CD14-positive monocyte (primary cell): ENCODE measurements around the gene CCL20. TPM values are rescaled to one million over a fixed set of nuclear protein-coding genes. Genes with fewer than 3 reads are reported as not detected.

Source experiments
- DNase-seq, 3 donors: peaks; one replicate each; pipeline ENCODE4 v3.0.0-alpha.2; 2011 to 2022
- H2AFZ ChIP-seq: 2 replicates; pipeline ENCODE4 v1.6.0; 2012; ENCODE audit warnings: mild to moderate bottlenecking, low read depth, low read length, inconsistent platforms; ENCODE audit not compliant: insufficient read depth, poor library complexity, severe bottlenecking
- H3K27ac ChIP-seq, 2 donors: 1 replicate in 1 of 2; 2 replicates in 1 of 2; pipeline ENCODE4 v1.5.1; 2012 to 2013; ENCODE audit warnings: low read length in 2 of 2, control low read depth in 1 of 2, inconsistent platforms in 1 of 2, low read depth in 1 of 2, mild to moderate bottlenecking in 1 of 2
- H3K27me3 ChIP-seq, 2 donors: one replicate each; pipeline versions ENCODE4 v1.6.0 to v1.6.1; 2011 to 2013; ENCODE audit warnings: low read length in 2 of 2; ENCODE audit not compliant: control insufficient read depth in 2 of 2, insufficient read depth in 2 of 2
- H3K36me3 ChIP-seq, 2 donors: replicated peaks in 1 of 2; 1 replicate in 1 of 2; 2 replicates in 1 of 2; pipeline versions ENCODE4 v1.5.1 to v1.6.1; 2012 to 2013; ENCODE audit warnings: low read length in 2 of 2, control low read depth in 1 of 2, inconsistent platforms in 1 of 2, mild to moderate bottlenecking in 1 of 2; ENCODE audit not compliant: insufficient read depth in 2 of 2, control insufficient read depth in 1 of 2
- H3K4me1 ChIP-seq, 2 donors: 1 replicate in 1 of 2; 2 replicates in 1 of 2; pipeline versions ENCODE4 v1.5.1 to v1.6.1; 2012 to 2013; ENCODE audit warnings: low read length in 2 of 2, control low read depth in 1 of 2, inconsistent platforms in 1 of 2, mild to moderate bottlenecking in 1 of 2, moderate library complexity in 1 of 2; ENCODE audit not compliant: insufficient read depth in 2 of 2, control insufficient read depth in 1 of 2
- H3K4me2 ChIP-seq: replicated peaks from 2 replicates; pipeline ENCODE3; 2012; ENCODE audit warnings: low read length, moderate library complexity, mild to moderate bottlenecking; ENCODE audit not compliant: poor library complexity, severe bottlenecking; ENCODE audit errors: extremely low read depth
- H3K4me3 ChIP-seq, 3 experiments: fragments of 200-600 bp in 1 of 3; sonication (generic) in 1 of 3; replicated peaks in 1 of 3; 1 replicate in 2 of 3; 2 replicates in 1 of 3; pipeline ENCODE4 v1.5.1; 2011 to 2013; ENCODE audit warnings: low read length in 3 of 3, mild to moderate bottlenecking in 3 of 3, control low read depth in 2 of 3, low read depth in 2 of 3, inconsistent platforms in 1 of 3, moderate library complexity in 1 of 3
- H3K79me2 ChIP-seq: 2 replicates; pipeline ENCODE4 v1.6.0; 2012; ENCODE audit warnings: mild to moderate bottlenecking, control low read depth, inconsistent platforms, low read length, moderate library complexity; ENCODE audit not compliant: insufficient read depth
- H3K9ac ChIP-seq: 2 replicates; pipeline ENCODE4 v1.6.0; 2017; ENCODE audit warnings: low read length, mild to moderate bottlenecking; ENCODE audit not compliant: insufficient read depth, poor library complexity, severe bottlenecking
- H3K9me3 ChIP-seq, 2 donors: replicated peaks in 1 of 2; 1 replicate in 1 of 2; 2 replicates in 1 of 2; pipeline versions ENCODE4 v1.5.1 to v1.6.1; 2012 to 2013; ENCODE audit warnings: low read length in 2 of 2, control low read depth in 1 of 2; ENCODE audit not compliant: control insufficient read depth in 1 of 2, insufficient read depth in 1 of 2
- H4K20me1 ChIP-seq: 2 replicates; pipeline ENCODE4 v1.6.0; 2012; ENCODE audit warnings: mild to moderate bottlenecking, low read length, control low read depth, moderate library complexity; ENCODE audit not compliant: insufficient read depth
- H3K27ac Mint-ChIP-seq, 7 donors: one replicate each; pipeline ENCODE4 v1.8.0; 2020; ENCODE audit warnings: mild to moderate bottlenecking in 7 of 7, mixed read lengths in 7 of 7, moderate library complexity in 6 of 7, inconsistent platforms in 2 of 7
- H3K27me3 Mint-ChIP-seq, 3 donors: one replicate each; pipeline ENCODE4 v1.8.0; 2021 to 2022; ENCODE audit warnings: low read depth in 3 of 3, mild to moderate bottlenecking in 3 of 3, mixed read lengths in 3 of 3, moderate library complexity in 3 of 3, inconsistent platforms in 1 of 3
- H3K36me3 Mint-ChIP-seq, 2 donors: one replicate each; pipeline ENCODE4 v1.8.0; 2020; ENCODE audit warnings: mixed read lengths in 2 of 2, inconsistent platforms in 1 of 2, mild to moderate bottlenecking in 1 of 2
- H3K4me1 Mint-ChIP-seq: one replicate; pipeline ENCODE4 v1.8.0; 2020; ENCODE audit warnings: mild to moderate bottlenecking, mixed read lengths
- H3K4me3 Mint-ChIP-seq, 2 donors: one replicate each; pipeline ENCODE4 v1.8.0; 2020; ENCODE audit warnings: mild to moderate bottlenecking in 2 of 2, mixed read lengths in 2 of 2, moderate library complexity in 1 of 2
- H3K9me3 Mint-ChIP-seq, 7 donors: one replicate each; pipeline ENCODE4 v1.8.0; 2020 to 2022; ENCODE audit warnings: mixed read lengths in 7 of 7, mild to moderate bottlenecking in 6 of 7, moderate library complexity in 6 of 7, inconsistent platforms in 2 of 7
- CTCF ChIP-seq: fragments of 200-600 bp; IDR thresholded peaks from one replicate; pipeline ENCODE4 v1.8.0; 2022; ENCODE audit warnings: antibody characterized with exemption, mild to moderate bottlenecking
- WGBS: methylation state at CpG from one replicate; pipeline ENCODE4 v1.1.5; 2013; ENCODE audit warnings: missing lambda C conversion rate; ENCODE audit not compliant: insufficient coverage; 5-methylcytosine and 5-hydroxymethylcytosine counted together
- intact Hi-C, 2 donors: fragments of 100-400 bp; cut with micrococcal nuclease; formaldehyde crosslinking; loops; one replicate each; pipeline versions ENCODE4 v1.15.0 to v1.15.1; 2023
- polyA plus RNA-seq, 3 donors: library from polyadenylated mRNA; depleted of rRNA in 1 of 3; unstranded in 2 of 3; stranded (reverse) in 1 of 3; fragments of 300-500 nt in 2 of 3; fragments of >200 nt in 1 of 3; fragmentation: Illumina TruSeq in 2 of 3; gene quantifications; 1 replicate in 2 of 3; 2 replicates in 1 of 3; pipeline ENCODE4 v1.2.3, GENCODE V29; 2012 to 2021

Gene CCL20
- polyA plus RNA-seq, 3 donors = 0.47 to 6.2 TPM; not detected in 1

- no peaks in the 10 kb centered on the region for H3K79me2 ChIP-seq
- H3K27ac ChIP-seq = no peak overlapping the region
- H3K36me3 ChIP-seq = no peaks in the 10 kb centered on the region
- H3K4me3 Mint-ChIP-seq = no peak overlapping the region
- no peaks in the 10 kb centered on the region for H3K9me3 ChIP-seq
- H2AFZ ChIP-seq = no peak overlapping the region
- H3K36me3 Mint-ChIP-seq = no peaks in the 10 kb centered on the region
- H3K27ac Mint-ChIP-seq = no peak overlapping the region
- no peak overlapping the region for H3K9ac ChIP-seq
- no peaks in the 10 kb centered on the region for H3K4me1 ChIP-seq
- H3K27me3 Mint-ChIP-seq = peaks cover 6 to 10% (median 9%) of the 10 kb centered on the region in 3 donors
- no peaks in the 10 kb centered on the region for H3K27me3 ChIP-seq
- no peak for TF ChIP-seq CTCF
- no peak for DNase-seq
- intact Hi-C loops = loop anchor here in 1 of 2 donors (10.0 kb wide), 1 partner anchor 65 kb away; no protein-coding TSS in a partner anchor
- no peak overlapping the region for H3K4me3 ChIP-seq
- H3K4me2 ChIP-seq = no peak overlapping the region
- no peaks in the 10 kb centered on the region for H4K20me1 ChIP-seq
- WGBS = 57% methylated on average over 1 of the region's 4 CpGs
- peaks cover 0 to 1% (median 0%) of the 10 kb centered on the region in 7 donors for H3K9me3 Mint-ChIP-seq
- H3K4me1 Mint-ChIP-seq = peaks cover 2% of the 10 kb centered on the region
Observed at GRCh38 chr2:227789803-227790202, 23.8 kb upstream of the CCL20 start.

GRCh38 chr2:227793148-227793712 lies 20.4 kb upstream of the CCL20 start:
- 100% methylated on average over 1 of the region's 5 CpGs for WGBS
- H3K4me1 ChIP-seq = no peaks in the 10 kb centered on the region
- TF ChIP-seq CTCF = no peak
- no peak overlapping the region for H2AFZ ChIP-seq
- peaks cover 6 to 10% (median 6%) of the 10 kb centered on the region in 3 donors for H3K27me3 Mint-ChIP-seq
- H3K27ac Mint-ChIP-seq = no peak overlapping the region
- H3K79me2 ChIP-seq = no peaks in the 10 kb centered on the region
- peaks cover 0 to 6% (median 0%) of the 10 kb centered on the region in 7 donors for H3K9me3 Mint-ChIP-seq
- no peak overlapping the region for H3K4me3 Mint-ChIP-seq
- DNase-seq = no peak
- no peaks in the 10 kb centered on the region for H4K20me1 ChIP-seq
- H3K36me3 Mint-ChIP-seq = no peaks in the 10 kb centered on the region
- H3K27me3 ChIP-seq = no peaks in the 10 kb centered on the region
- no peak overlapping the region for H3K27ac ChIP-seq
- no peaks in the 10 kb centered on the region for H3K9me3 ChIP-seq
- peaks cover 2% of the 10 kb centered on the region for H3K4me1 Mint-ChIP-seq
- no peaks in the 10 kb centered on the region for H3K36me3 ChIP-seq
- no peak overlapping the region for H3K4me3 ChIP-seq
- no peak overlapping the region for H3K4me2 ChIP-seq
- intact Hi-C loops = no loop called here
- no peak overlapping the region for H3K9ac ChIP-seq
